Ovary (tissue), 9 donors: Measurements from ENCODE around the gene PHLDB2. TPM values are rescaled to one million over a fixed set of nuclear protein-coding genes. Genes with fewer than 3 reads are reported as not detected.
"Not testable (repeated sequence)": the region's sequence is repeated elsewhere in the genome, so short reads cannot be mapped to it uniquely, and the experiment has no call there.

Source experiments
- DNase-seq, 5 donors: peaks; one replicate each; pipeline ENCODE4 v3.0.0-alpha.2; 2019 to 2020
- H3K27ac ChIP-seq, 2 donors: fragments of 200-600 bp; one replicate each; pipeline versions ENCODE4 v1.5.1 to v1.8.0; 2019 to 2022
- H3K27me3 ChIP-seq: fragments of 200-600 bp; one replicate; pipeline ENCODE4 v1.8.0; 2022
- H3K36me3 ChIP-seq: fragments of 200-600 bp; sonication (generic); one replicate; pipeline ENCODE4 v1.5.1; 2019
- H3K4me1 ChIP-seq: one replicate; pipeline ENCODE4 v1.8.1; 2013; ENCODE audit warnings: mild to moderate bottlenecking, moderate library complexity; ENCODE audit not compliant: insufficient read depth
- H3K4me3 ChIP-seq: fragments of 200-600 bp; sonication (generic); one replicate; pipeline ENCODE4 v1.5.1; 2017
- H3K9me3 ChIP-seq, 2 donors: fragments of 200-600 bp in 1 of 2; sonication (generic) in 1 of 2; one replicate each; pipeline versions ENCODE4 v1.5.1 to v1.8.1; 2013 to 2019; ENCODE audit warnings: mild to moderate bottlenecking in 1 of 2, moderate library complexity in 1 of 2
- EP300 ChIP-seq: sonication (generic); formaldehyde crosslinking; IDR thresholded peaks from one replicate; pipeline ENCODE4 v1.6.1; 2017; ENCODE audit warnings: antibody characterized with exemption
- POLR2A ChIP-seq: fragments of 450-650 bp; IDR thresholded peaks from one replicate; pipeline ENCODE4 v1.6.1; 2017; ENCODE audit warnings: antibody characterized with exemption, mild to moderate bottlenecking, moderate library complexity
- WGBS, 3 donors: extraction: QIAGEN DNeasy Blood & Tissue Kit in 1 of 3; methylation state at CpG; one replicate each; pipeline versions ENCODE4 v1.1.5 to v1.1.7; 2013 to 2017; 5-methylcytosine and 5-hydroxymethylcytosine counted together
- intact Hi-C, 4 donors: fragments of 100-400 bp; cut with DNase I; formaldehyde crosslinking; loops; one replicate each; pipeline versions ENCODE4 v1.11.0 to v1.15.1; 2022 to 2023
- polyA plus RNA-seq, 2 donors: library from polyadenylated mRNA; stranded (reverse); fragments of 200-250 nt in 1 of 2; fragments of 350-450 nt in 1 of 2; fragmentation: Illumina TruSeq in 1 of 2; extraction: RNeasy Lipid Tissue Mini Kit (QIAGEN cat#74804) in 1 of 2; gene quantifications; one replicate each; pipeline ENCODE4 v1.2.3, GENCODE V29; 2013 to 2014
- total RNA-seq, 7 donors: library from RNA; depleted of rRNA in 2 of 7; stranded (reverse); fragments of >200 nt in 2 of 7; fragmentation: NEBNext Ultra II Directional in 3 of 7; extraction: Animal tissue kit (Norgen Biotek cat#: 25700) in 3 of 7; gene quantifications; one replicate each; pipeline versions ENCODE4 v1.1.0 to v1.2.4, GENCODE V29; 2016 to 2023
- TF ChIP-seq, protein P1 (sequence below), 3 donors: fragments of 450-650 bp in 2 of 3; fragments of 200-600 bp in 1 of 3; IDR thresholded peaks; one replicate each; pipeline versions ENCODE4 v1.5.1 to v1.8.0; 2016 to 2022; ENCODE audit warnings: antibody characterized with exemption in 3 of 3, mild to moderate bottlenecking in 1 of 3
- donor health status: DM: no; HTN: no; CAD: no; lungs with moderate emphysema.
- donor health status: DM: no; HTN: no; CAD: no.
- donor health status: Bipolar disorder and iron deficiency.
- donor health status: DM: yes; HTN: yes; CAD: no.
- donor health status: DM: no; HTN: no; CAD: no.
- donor health status: DM: yes; HTN: yes; CAD: no.

PHLDB2 gene
- total and polyA plus RNA-seq, 9 donors = 9.0 to 141 (median 19.3) TPM

DNA sequence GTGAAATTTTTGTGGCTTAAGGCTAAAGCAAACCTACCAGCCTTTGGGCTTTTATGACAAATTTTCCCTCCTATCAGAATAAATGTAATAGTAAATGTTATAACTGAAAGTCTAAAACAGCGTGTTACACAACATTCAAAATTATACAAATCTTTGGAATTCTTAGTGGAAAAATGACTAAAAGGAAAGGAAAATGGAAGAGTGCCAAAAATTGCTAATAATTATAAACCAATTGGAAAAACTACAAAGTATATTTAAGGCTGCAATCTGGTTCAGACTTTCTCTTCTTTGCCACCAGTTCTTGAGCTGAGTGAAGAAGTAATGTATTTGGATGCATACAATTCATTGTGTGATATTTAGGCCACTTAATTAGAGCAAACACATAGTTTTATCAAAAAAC lies 45.6 kb upstream of the PHLDB2 start:
- 70 to 78% (median 76%) methylated on average over 1 of the region's 1 CpG for WGBS, 3 donors
- intact Hi-C loops = no loop called here

DNA sequence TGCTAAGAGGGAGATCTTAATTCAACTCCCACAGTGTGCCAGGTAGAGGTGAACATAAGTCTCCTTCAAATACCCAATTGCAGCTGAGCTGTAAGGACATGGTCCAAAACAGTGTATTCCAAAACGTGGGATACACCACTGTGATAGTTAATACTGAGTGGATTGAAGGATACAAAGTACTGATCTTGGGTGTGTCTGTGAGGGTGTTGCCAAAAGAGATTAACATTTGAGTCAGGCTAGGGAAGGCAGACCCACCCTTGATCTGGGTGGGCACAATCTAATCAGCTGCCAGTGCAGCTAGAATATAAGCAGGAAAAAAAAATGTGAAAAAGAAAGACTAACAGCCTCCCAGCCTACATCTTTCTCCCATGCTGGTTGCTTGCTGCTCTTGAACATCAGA lies 45.1 kb upstream of the PHLDB2 start:
- intact Hi-C loops = no loop called here
- H3K36me3 ChIP-seq = no peaks in the 10 kb centered on the region
- 74 to 84% (median 79%) methylated on average over 1 of the region's 1 CpG for WGBS, 3 donors

More for the DNA sequence above, 45.6 kb upstream of the PHLDB2 start:
- no peak overlapping the region for H3K4me3 ChIP-seq
- no peaks in the 10 kb centered on the region for H3K4me1 ChIP-seq
- no peak for DNase-seq
- H3K27me3 ChIP-seq = no peaks in the 10 kb centered on the region
- H3K36me3 ChIP-seq = no peaks in the 10 kb centered on the region
- TF ChIP-seq, protein P1, sequence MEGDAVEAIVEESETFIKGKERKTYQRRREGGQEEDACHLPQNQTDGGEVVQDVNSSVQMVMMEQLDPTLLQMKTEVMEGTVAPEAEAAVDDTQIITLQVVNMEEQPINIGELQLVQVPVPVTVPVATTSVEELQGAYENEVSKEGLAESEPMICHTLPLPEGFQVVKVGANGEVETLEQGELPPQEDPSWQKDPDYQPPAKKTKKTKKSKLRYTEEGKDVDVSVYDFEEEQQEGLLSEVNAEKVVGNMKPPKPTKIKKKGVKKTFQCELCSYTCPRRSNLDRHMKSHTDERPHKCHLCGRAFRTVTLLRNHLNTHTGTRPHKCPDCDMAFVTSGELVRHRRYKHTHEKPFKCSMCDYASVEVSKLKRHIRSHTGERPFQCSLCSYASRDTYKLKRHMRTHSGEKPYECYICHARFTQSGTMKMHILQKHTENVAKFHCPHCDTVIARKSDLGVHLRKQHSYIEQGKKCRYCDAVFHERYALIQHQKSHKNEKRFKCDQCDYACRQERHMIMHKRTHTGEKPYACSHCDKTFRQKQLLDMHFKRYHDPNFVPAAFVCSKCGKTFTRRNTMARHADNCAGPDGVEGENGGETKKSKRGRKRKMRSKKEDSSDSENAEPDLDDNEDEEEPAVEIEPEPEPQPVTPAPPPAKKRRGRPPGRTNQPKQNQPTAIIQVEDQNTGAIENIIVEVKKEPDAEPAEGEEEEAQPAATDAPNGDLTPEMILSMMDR (IDR thresholded peaks at IDR 0.05) = no peak
- TF ChIP-seq POLR2A = no peak
- TF ChIP-seq EP300 = no peak
- H3K27ac ChIP-seq = no peak overlapping the region
- H3K9me3 ChIP-seq = no peaks in the 10 kb centered on the region

DNA sequence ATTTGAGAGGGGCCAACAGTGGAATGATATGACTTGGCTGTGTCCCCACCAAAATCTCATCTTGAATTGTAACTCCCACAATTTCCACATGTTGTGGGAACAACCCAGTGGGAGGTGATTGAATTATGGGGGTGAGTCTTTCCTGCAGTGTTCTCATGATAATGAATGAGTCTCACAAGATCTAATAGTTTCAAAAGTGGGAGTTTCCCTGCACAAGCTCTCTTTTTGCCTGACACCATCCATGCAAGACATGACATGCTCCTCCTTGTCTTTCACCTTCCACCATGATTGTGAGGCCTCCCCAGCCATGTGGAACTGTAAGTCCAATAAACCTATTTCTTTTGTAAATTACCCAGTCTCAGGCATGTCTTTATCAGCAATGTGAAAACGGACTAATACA lies 42.3 kb upstream of the PHLDB2 start:
- H3K4me1 ChIP-seq, H3K4me3 ChIP-seq, DNase-seq, H3K27ac ChIP-seq, H3K36me3 ChIP-seq, H3K27me3 ChIP-seq, intact Hi-C loops, H3K9me3 ChIP-seq: not testable (repeated sequence)
- WGBS, 3 donors = 69 to 72% (median 71%) methylated on average over 1 of the region's 1 CpG

More for the DNA sequence above, 45.1 kb upstream of the PHLDB2 start:
- Histone ChIP-seq H3K9me3 (no peaks in the 10 kb centered on the region), H3K4me3 (no peak overlapping the region), H3K27ac (no peak overlapping the region), H3K27me3 (no peaks in the 10 kb centered on the region), H3K4me1 (no peaks in the 10 kb centered on the region)
- no peak for DNase-seq
- no peak for TF ChIP-seq POLR2A
- TF ChIP-seq, protein P1 (IDR thresholded peaks at IDR 0.05) = no peak
- no peak for TF ChIP-seq EP300

DNA sequence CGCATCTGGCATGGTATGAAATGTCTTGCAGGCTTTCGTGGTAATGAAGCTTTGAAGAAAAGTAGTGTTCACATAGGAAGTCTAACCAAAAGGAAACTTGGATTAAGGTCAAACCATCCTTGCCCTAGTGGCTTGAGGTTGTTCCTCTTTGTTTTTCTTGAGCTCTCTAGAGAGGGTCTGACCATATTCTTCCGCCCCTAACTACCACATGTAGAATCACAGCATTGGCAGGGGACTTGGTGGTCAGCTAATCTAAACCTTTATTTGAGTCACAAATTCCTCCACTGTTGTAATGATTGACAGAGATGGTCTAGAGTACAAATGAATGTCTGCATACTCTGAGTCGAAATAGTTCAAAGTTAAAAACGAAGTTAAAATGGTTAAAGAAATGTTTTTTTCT lies 39.1 kb upstream of the PHLDB2 start:
- DNase-seq = no peak
- intact Hi-C loops = no loop called here
- TF ChIP-seq, protein P1 (IDR thresholded peaks at IDR 0.05) = no peak
- no peak for TF ChIP-seq EP300
- no peak for TF ChIP-seq POLR2A
- 90 to 92% (median 90%) methylated on average over 5 of the region's 5 CpGs for WGBS, 3 donors
- Histone ChIP-seq H3K36me3 (no peaks in the 10 kb centered on the region), H3K4me3 (no peak overlapping the region), H3K4me1 (no peaks in the 10 kb centered on the region), H3K9me3 (no peaks in the 10 kb centered on the region), H3K27me3 (no peaks in the 10 kb centered on the region), H3K27ac (no peak overlapping the region)

DNA sequence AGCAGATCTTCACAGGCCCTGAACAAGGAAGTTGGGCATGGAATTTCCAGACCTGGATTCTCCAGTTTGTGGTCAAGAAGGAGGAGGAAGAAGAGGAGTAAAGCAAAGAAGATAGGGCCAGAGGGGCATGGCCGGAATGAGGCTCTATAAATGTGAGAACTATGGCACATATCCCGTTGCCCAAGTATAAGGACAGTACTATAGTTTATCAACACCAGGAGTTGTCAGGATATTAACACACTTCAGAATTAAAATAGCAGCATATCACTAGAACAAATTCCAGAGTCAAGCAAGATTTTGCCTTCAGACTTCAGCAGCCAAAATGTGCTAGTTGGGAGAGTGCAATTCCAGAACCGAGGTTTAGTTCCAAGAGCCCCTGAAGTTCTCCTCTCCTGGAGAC lies 38.4 kb upstream of the PHLDB2 start:
- Histone ChIP-seq H3K27me3 (no peaks in the 10 kb centered on the region), H3K36me3 (no peaks in the 10 kb centered on the region), H3K27ac (no peak overlapping the region), H3K4me3 (no peak overlapping the region), H3K9me3 (no peaks in the 10 kb centered on the region), H3K4me1 (no peaks in the 10 kb centered on the region)
- TF ChIP-seq, protein P1 (IDR thresholded peaks at IDR 0.05) = no peak
- TF ChIP-seq EP300 (no peak), POLR2A (no peak)
- WGBS, 3 donors = 92 to 95% (median 93%) methylated on average over 3 of the region's 3 CpGs
- intact Hi-C loops = no loop called here
- no peak for DNase-seq
